Psoas muscle (tissue), 8 donors: Measurements from ENCODE around the gene TRNAU1AP. TPM values are rescaled to one million over a fixed set of nuclear protein-coding genes. Genes with fewer than 3 reads are reported as not detected.
"Not testable (repeated sequence)": the region's sequence is repeated elsewhere in the genome, so short reads cannot be mapped to it uniquely, and the experiment has no call there.

Experiments used
- ATAC-seq, 4 donors: fragments of 200-7000 bp; cut with Tn5 transposase; one replicate each; pipeline ENCODE4 v1.9.1; 2020; ENCODE audit warnings: moderate library complexity in 3 of 4, mild to moderate bottlenecking in 2 of 4
- DNase-seq, 2 donors: peaks; one replicate each; pipeline ENCODE4 v3.0.0-alpha.2; 2020
- H3K27ac ChIP-seq: fragments of 200-600 bp; one replicate; pipeline ENCODE4 v1.8.0; 2022
- H3K27me3 ChIP-seq, 3 donors: fragments of 200-600 bp in 1 of 3; one replicate each; pipeline versions ENCODE4 v1.6.1 to v1.8.0; 2013 to 2022; ENCODE audit warnings: low read length in 2 of 3, mild to moderate bottlenecking in 2 of 3, moderate library complexity in 1 of 3; ENCODE audit not compliant: insufficient read depth in 3 of 3
- H3K36me3 ChIP-seq, 2 donors: fragments of 200-600 bp in 1 of 2; one replicate each; pipeline versions ENCODE4 v1.6.1 to v1.8.0; 2013 to 2022; ENCODE audit warnings: low read depth in 1 of 2, mild to moderate bottlenecking in 1 of 2, moderate library complexity in 1 of 2; ENCODE audit not compliant: insufficient read depth in 1 of 2
- H3K4me1 ChIP-seq: fragments of 200-600 bp; one replicate; pipeline ENCODE4 v1.8.0; 2022
- H3K4me3 ChIP-seq: fragments of 200-600 bp; one replicate; pipeline ENCODE4 v1.8.0; 2022; ENCODE audit warnings: mild to moderate bottlenecking
- H3K9me3 ChIP-seq: fragments of 200-600 bp; one replicate; pipeline ENCODE4 v1.8.0; 2022
- WGBS, 3 donors: extraction: QIAGEN DNeasy Blood & Tissue Kit; methylation state at CpG; one replicate each; pipeline versions ENCODE4 v1.1.6 to v1.1.7; 2013; 5-methylcytosine and 5-hydroxymethylcytosine counted together
- intact Hi-C, 2 donors: fragments of 100-400 bp; cut with DNase I; formaldehyde crosslinking; loops; one replicate each; pipeline versions ENCODE4 v1.11.0 to v1.14.2; 2022
- polyA plus RNA-seq, 3 donors: library from polyadenylated mRNA; stranded (reverse); fragments of 200-250 nt; gene quantifications; one replicate each; pipeline ENCODE4 v1.2.3, GENCODE V29; 2013
- total RNA-seq, 4 donors: library from RNA; stranded (reverse); fragmentation: NEBNext Ultra II Directional in 2 of 4; extraction: Animal tissue kit (Norgen Biotek cat#: 25700) in 2 of 4; gene quantifications; one replicate each; pipeline versions ENCODE4 v1.2.1 to v1.2.4, GENCODE V29; 2021 to 2023
- TF ChIP-seq, protein P1 (sequence below): fragments of 200-600 bp; IDR thresholded peaks from one replicate; pipeline ENCODE4 v1.8.0; 2022; ENCODE audit warnings: antibody characterized with exemption
- donor health status: healthy with polysubstance abuse.
- donor health status: DM: no; HTN: no; CAD: no; lungs with moderate emphysema.
- donor health status: Bipolar disorder and iron deficiency.
- donor health status: healthy.
- donor health status: DM: yes; HTN: yes; CAD: no.
- donor health status: DM: no; HTN: no; CAD: no.
- donor health status: DM: no; HTN: no; CAD: no.
- donor health status: DM: yes; HTN: yes; CAD: no.

Gene TRNAU1AP
- total and polyA plus RNA-seq, 7 donors: 7.3 to 17.5 (median 10.8) TPM

DNA sequence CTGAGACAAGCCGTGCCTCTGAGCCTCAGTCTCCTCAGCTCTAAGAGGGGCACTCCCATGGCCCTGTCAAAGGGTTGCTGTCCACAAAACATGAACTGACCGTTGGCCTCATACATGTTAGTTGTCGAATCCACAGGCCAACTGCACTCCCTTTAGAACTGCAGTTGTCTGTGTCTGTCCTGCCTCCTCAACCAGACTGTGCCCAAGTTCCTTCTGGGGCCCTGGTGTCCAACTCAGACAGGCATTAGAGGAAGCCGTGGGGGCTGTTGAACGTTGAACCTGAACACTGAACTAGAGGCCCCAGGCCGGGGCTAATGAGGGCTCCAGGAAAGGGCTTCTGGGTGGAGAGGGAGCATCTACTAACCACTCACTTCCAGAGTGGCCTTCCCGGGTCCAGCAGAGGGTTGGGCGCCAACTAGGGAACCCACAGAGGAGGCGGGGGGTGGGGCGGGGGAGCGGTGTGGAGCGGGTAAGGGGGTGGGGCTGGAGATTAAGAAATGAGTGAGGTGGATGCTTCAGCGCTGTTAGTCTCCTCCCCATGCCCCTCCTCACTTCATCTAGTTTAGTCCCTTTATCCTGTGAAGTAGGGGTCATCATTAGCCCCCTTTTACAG, 38.9 kb downstream of the TRNAU1AP start, which contains the start of gene RAB42:
TSS of gene RAB42 (plus strand) at position 558 of the 613 bp plus-strand sequence. CDS start 247 bp downstream, outside the sequence.
- intact Hi-C loops: no loop called here
- TF ChIP-seq, protein P1, sequence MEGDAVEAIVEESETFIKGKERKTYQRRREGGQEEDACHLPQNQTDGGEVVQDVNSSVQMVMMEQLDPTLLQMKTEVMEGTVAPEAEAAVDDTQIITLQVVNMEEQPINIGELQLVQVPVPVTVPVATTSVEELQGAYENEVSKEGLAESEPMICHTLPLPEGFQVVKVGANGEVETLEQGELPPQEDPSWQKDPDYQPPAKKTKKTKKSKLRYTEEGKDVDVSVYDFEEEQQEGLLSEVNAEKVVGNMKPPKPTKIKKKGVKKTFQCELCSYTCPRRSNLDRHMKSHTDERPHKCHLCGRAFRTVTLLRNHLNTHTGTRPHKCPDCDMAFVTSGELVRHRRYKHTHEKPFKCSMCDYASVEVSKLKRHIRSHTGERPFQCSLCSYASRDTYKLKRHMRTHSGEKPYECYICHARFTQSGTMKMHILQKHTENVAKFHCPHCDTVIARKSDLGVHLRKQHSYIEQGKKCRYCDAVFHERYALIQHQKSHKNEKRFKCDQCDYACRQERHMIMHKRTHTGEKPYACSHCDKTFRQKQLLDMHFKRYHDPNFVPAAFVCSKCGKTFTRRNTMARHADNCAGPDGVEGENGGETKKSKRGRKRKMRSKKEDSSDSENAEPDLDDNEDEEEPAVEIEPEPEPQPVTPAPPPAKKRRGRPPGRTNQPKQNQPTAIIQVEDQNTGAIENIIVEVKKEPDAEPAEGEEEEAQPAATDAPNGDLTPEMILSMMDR: no peak
- Histone ChIP-seq H3K36me3 (peaks cover 0 to 9% of the 10 kb centered on the region in 2 donors), H3K4me3 (peak within 1 kb of the TSS; percentile 67), H3K4me1 (peaks cover 3% of the 10 kb centered on the region), H3K27me3 (no peaks in the 10 kb centered on the region), H3K27ac (no peak within 1 kb of the TSS), H3K9me3 (no peaks in the 10 kb centered on the region)
- DNase-seq: peak; percentile 56 to 61
- ATAC-seq: peak in 2 of 4 donors; percentile 48 to 51
- 30 to 44% (median 31%) methylated on average over 12 to 13 of the region's 13 CpGs for WGBS, 3 donors

DNA sequence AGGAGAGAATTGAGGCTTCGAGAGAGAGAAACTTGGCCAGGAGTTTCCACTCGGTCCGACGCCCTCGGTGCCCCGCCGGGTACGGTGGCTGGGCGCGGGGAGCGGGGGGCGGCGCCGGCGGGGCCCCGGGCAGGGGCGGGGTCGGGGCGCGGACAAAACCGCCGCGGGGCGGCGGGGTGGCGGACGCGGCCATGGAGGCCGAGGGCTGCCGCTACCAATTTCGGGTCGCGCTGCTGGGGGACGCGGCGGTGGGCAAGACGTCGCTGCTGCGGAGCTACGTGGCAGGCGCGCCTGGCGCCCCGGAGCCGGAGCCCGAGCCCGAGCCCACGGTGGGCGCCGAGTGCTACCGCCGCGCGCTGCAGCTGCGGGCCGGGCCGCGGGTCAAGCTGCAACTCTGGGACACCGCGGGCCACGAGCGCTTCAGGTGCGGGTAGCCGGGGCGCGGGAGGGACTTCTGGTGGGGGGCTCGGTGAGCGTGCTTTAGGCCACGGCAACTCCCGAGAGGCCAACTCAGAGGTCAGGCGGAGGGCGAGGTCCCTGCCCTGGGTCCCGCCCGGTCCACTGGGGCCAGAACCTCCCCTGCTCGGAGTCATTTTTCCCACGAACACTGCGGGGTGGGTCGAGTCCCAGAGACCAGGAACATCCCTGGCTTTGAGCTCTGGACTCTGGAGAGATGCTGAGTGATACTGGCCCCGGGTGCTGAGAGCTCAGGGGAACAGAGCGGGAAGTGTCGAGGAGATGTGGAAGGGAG, 39.6 kb downstream of the TRNAU1AP start:
- Histone ChIP-seq H3K4me3 (peak overlapping the region; percentile 67), H3K36me3 (peaks cover 0 to 9% of the 10 kb centered on the region in 2 donors), H3K9me3 (no peaks in the 10 kb centered on the region), H3K27ac (no peak overlapping the region), H3K27me3 (no peaks in the 10 kb centered on the region), H3K4me1 (peaks cover 3% of the 10 kb centered on the region)
- DNase-seq: no peak
- 4 to 6% (median 5%) methylated on average over 37 to 81 of the region's 81 CpGs for WGBS, 3 donors
- ATAC-seq: peak; percentile 43 to 63 (median 45)
- intact Hi-C loops: no loop called here
- TF ChIP-seq, protein P1: no peak

DNA sequence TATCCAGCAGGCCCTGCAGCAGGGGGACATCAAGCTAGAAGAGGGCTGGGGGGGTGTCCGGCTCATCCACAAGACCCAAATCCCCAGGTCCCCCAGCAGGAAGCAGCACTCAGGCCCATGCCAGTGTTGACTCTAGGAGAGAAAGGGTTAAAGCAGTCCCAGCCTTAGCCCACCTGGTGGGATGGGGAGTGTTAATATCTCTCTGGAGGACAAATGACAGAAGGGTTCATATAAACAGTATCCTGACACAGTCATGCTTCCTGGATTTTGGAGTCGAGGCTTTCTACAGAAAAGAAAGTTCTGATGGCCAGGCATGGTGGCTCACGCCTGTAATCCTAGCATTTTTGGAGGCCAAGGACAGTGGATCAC, 41.1 kb downstream of the TRNAU1AP start:
- ATAC-seq, H3K4me3 ChIP-seq, H3K27me3 ChIP-seq, H3K36me3 ChIP-seq, H3K9me3 ChIP-seq, H3K27ac ChIP-seq, H3K4me1 ChIP-seq, DNase-seq: not testable (repeated sequence)
- intact Hi-C loops: loop anchor here in 1 of 2 donors (2.0 kb wide), 1 partner anchor 65 kb away; no protein-coding TSS in a partner anchor
- 69 to 71% (median 70%) methylated on average over 3 of the region's 3 CpGs for WGBS, 3 donors

DNA sequence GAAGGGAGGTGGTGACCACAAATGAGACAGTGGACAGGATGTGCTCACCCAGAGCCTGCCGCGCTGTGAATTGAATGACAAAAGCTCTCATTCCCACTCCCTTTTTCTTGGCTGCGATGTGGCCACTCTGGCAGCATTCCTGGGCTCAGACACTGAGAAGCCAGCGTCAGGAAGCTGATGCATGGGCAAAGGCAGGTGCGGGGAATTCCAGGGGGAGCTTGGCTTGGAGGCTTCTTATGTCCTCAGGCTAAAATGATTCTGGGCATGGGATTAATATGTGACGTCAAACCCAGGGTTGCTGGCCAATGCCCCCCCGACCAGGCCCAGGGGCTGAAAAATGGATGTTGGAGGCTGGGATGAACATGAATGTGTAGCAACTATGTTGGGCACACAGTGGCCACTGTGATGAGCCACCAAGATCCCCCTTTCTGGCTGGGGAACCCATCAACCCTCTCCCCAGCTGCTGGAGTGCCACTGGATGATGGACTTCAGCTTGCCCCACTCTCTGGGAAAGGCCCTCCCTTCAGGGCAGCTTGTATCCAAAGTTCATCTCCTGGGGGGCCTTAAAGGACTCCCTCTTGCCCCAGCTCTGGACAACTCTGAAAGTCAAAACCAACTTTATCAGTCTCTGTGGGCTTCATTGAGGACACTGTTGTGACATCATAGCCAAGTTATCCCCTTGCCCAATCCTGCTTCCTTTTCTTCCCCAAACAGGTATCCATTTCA, 42.0 kb downstream of the TRNAU1AP start:
- intact Hi-C loops: loop anchor here in 1 of 2 donors (2.0 kb wide), 1 partner anchor 66 kb away; no protein-coding TSS in a partner anchor
- H3K9me3 ChIP-seq, H3K36me3 ChIP-seq, H3K27ac ChIP-seq, H3K4me3 ChIP-seq, H3K4me1 ChIP-seq, H3K27me3 ChIP-seq: not testable (repeated sequence)
- ATAC-seq (peak in 1 of 4 donors; percentile 17), DNase-seq (peak; percentile 45 to 60)
- 26 to 32% (median 31%) methylated on average over 7 of the region's 7 CpGs for WGBS, 3 donors

DNA sequence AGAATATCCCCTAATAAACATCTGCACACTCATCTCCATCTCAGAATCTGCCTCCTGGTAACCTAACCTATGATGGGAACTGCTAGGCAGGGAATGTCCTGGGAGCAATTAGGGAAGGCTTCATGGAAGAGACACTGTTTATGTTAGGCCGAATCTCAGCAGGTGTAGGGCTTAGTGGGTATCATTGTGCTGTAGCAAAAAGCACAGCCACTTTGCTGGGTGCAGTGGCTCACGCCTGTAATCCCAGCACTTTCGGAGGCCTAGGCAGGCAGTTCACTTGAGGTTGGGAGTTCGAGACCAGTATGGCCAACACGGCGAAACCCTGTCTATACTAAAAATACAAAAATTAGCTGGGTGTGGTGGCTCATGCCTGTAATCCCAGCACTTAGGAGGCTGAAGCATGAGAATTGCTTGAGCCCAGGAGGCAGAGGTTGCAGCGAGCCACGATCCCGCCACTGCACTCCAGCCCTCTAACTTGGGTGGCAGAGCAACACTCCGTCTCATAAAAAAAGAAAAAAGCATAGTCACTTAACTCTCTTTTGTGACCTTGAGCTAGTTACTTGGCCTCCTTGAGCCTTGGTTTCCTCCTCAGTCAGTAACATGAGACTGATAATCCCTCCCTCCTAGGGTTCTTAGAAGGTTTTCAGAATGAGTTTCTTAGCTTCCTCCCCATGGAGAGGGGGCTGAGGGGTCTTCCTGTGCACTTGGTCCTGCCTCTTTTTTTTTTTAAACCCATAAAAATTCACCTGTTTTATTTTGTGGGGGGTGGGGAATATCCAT, 42.7 kb downstream of the TRNAU1AP start:
- Histone ChIP-seq H3K9me3 (no peaks in the 10 kb centered on the region), H3K27ac (no peak overlapping the region), H3K4me1 (peaks cover 3% of the 10 kb centered on the region), H3K36me3 (peaks cover 0 to 11% of the 10 kb centered on the region in 2 donors), H3K27me3 (no peaks in the 10 kb centered on the region), H3K4me3 (no peak overlapping the region)
- DNase-seq (no peak), ATAC-seq (no peak)
- 87 to 91% (median 87%) methylated on average over 10 of the region's 10 CpGs for WGBS, 3 donors
- TF ChIP-seq, protein P1: no peak
- intact Hi-C loops: loop anchor here in 1 of 2 donors (2.0 kb wide), 1 partner anchor 67 kb away; no protein-coding TSS in a partner anchor

DNA sequence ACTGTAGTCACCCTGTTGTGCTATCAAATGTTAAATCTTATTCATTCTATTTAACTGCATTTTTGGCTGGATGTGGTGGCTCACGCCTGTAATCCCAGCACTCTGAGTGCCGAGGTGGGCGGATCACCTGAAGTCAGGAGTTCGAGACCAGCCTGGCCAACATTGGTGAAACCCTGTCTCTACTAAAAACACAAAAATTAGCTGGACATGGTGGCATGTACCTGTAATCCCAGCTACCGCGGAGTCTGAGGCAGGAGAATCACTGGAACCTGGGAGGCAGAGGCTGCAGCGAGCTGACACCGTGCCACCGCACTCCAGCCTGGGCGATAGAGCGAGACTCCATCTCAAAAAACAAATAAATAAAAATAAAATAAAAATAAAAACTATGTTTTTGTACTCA, 43.4 kb downstream of the TRNAU1AP start:
- intact Hi-C loops, H3K4me1 ChIP-seq, H3K27me3 ChIP-seq, H3K9me3 ChIP-seq, ATAC-seq, DNase-seq, H3K27ac ChIP-seq, H3K4me3 ChIP-seq: not testable (repeated sequence)
- H3K36me3 ChIP-seq: peaks cover 0 to 15% of the 10 kb centered on the region in 2 donors
- WGBS, 3 donors: 96 to 98% (median 96%) methylated on average over 11 of the region's 11 CpGs
